ENCODE data around the gene CEP112.

DNA sequence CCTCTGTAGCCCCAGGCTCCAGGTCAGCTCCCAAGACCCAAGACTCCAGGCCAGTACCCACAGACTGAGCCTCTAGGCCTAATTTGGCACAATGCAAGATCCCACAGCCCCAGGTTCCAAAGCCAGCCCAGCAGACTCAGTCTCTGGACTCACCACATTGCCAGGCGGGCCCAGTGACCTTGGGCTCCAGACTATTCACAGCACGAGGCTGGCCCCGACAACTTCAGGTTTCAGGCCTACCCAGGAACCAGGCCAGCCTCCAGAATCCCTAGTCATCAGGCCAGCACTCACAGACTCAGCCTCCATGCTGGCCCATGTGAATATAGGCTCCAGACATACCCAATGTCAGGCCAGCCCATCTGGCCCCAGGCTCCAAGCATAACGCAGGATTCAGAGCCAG, 103.8 kb downstream of the CEP112 start:
- TF ChIP-seq, protein P1, sequence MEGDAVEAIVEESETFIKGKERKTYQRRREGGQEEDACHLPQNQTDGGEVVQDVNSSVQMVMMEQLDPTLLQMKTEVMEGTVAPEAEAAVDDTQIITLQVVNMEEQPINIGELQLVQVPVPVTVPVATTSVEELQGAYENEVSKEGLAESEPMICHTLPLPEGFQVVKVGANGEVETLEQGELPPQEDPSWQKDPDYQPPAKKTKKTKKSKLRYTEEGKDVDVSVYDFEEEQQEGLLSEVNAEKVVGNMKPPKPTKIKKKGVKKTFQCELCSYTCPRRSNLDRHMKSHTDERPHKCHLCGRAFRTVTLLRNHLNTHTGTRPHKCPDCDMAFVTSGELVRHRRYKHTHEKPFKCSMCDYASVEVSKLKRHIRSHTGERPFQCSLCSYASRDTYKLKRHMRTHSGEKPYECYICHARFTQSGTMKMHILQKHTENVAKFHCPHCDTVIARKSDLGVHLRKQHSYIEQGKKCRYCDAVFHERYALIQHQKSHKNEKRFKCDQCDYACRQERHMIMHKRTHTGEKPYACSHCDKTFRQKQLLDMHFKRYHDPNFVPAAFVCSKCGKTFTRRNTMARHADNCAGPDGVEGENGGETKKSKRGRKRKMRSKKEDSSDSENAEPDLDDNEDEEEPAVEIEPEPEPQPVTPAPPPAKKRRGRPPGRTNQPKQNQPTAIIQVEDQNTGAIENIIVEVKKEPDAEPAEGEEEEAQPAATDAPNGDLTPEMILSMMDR (IDR thresholded peaks at IDR 0.05) = no peak
- TF ChIP-seq ZFX (IDR thresholded peaks at IDR 0.05; ENCODE audit: borderline replicate concordance) = no peak
